Measurements from ENCODE around the gene PNMA8C.
A peak's percentile ranks its signal among the peaks of the same experiment; 100 is the strongest.

PNMA8C gene

DNA sequence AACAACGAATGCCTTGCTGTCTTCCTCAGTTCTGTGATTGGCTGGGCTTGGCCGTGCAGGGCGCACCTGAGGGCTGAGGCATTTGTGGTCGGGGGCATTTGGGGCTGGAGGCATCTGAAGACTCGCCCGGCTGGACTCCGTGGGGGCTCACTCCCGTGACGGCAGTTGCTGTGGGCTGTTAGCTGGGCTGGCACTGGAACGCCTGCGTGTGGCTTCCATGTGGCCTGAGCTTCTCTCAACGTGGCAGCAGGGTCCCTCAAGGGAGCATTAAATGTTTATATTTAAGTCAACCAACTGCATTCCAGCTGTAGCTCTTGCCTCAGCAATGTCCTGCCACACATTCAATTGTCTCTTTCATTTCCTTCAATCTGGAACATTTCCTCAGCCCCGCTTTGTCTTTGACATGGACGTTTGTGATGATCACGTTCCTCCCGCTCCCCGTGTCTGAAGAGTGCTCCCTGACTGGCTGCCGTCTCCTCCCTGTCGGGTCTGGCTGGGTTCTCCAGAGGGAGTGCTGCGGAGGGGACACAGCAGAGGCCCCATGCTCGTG is 36.4 kb downstream of the PNMA8C start:
- H3K36me3 Mint-ChIP-seq (ENCODE audit: low read depth): peaks cover 32% of the 10 kb centered on the region
- H3K4me3 Mint-ChIP-seq: no peak overlapping the region
- H3K9me3 Mint-ChIP-seq: peaks cover 6% of the 10 kb centered on the region
- peaks cover 6% of the 10 kb centered on the region for H3K4me1 Mint-ChIP-seq (ENCODE audit: low read depth)
- H3K27me3 Mint-ChIP-seq (ENCODE audit: low read depth): no peaks in the 10 kb centered on the region
- no peak overlapping the region for H3K27ac Mint-ChIP-seq

DNA sequence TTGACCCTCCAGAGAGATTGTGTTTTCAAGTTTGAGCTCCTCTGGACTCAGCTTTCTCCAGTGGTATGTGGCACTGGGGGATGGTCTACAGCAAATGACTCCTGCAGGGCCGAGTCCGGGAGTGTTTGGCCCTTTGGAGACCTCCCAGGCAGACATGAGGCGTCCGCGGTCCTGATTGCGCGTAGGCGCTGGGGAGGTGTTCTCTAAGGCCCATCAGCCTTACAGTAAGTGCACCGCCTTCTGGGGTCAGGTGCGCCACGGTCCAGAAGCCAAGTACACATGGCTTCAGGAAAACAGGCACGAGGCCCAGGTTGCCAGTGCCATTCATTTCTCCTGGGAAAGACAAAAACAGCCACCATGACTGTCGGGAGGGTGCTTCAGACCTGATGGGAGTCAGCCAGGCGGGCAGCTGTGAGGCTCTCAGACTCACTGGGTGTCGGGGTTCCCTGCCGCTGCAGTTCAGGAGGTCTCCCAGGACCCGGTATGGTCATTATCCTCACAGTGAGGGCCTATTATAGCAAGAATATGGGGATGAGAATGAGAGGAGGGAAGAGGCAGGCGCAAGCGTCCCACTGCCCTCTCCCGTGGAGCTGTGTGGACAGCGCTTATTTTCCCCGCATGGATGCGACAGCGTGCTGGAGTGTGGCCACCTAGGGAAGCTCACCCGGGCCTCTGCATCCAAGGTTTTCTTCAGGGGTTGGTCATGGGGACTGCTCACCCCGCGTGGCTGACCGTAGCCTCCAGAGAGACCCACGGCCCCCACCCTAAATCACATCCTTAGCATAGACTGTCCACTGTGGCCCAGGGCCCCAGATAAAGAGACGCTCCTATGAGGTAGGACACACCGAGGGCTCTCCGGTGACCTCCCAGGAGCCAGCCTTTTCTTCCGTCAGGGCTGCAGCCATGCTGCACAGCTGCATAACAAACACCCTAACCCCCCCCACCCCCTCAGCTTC is 37.2 kb downstream of the PNMA8C start:
- H3K27ac Mint-ChIP-seq: no peak overlapping the region
- H3K27me3 Mint-ChIP-seq (ENCODE audit: low read depth): no peaks in the 10 kb centered on the region
- H3K9me3 Mint-ChIP-seq: peaks cover 6% of the 10 kb centered on the region
- peaks cover 6% of the 10 kb centered on the region for H3K4me1 Mint-ChIP-seq (ENCODE audit: low read depth)
- H3K4me3 Mint-ChIP-seq: no peak overlapping the region
- peaks cover 38% of the 10 kb centered on the region for H3K36me3 Mint-ChIP-seq (ENCODE audit: low read depth)

GRCh38 chr19:46390866-46391265 is 37.9 kb downstream of the PNMA8C start:
- H3K27me3 Mint-ChIP-seq (ENCODE audit: low read depth): no peaks in the 10 kb centered on the region
- no peak overlapping the region for H3K27ac Mint-ChIP-seq
- no peak overlapping the region for H3K4me3 Mint-ChIP-seq
- H3K36me3 Mint-ChIP-seq (ENCODE audit: low read depth): peaks cover 41% of the 10 kb centered on the region
- H3K9me3 Mint-ChIP-seq: peaks cover 6% of the 10 kb centered on the region
- peaks cover 6% of the 10 kb centered on the region for H3K4me1 Mint-ChIP-seq (ENCODE audit: low read depth)

DNA sequence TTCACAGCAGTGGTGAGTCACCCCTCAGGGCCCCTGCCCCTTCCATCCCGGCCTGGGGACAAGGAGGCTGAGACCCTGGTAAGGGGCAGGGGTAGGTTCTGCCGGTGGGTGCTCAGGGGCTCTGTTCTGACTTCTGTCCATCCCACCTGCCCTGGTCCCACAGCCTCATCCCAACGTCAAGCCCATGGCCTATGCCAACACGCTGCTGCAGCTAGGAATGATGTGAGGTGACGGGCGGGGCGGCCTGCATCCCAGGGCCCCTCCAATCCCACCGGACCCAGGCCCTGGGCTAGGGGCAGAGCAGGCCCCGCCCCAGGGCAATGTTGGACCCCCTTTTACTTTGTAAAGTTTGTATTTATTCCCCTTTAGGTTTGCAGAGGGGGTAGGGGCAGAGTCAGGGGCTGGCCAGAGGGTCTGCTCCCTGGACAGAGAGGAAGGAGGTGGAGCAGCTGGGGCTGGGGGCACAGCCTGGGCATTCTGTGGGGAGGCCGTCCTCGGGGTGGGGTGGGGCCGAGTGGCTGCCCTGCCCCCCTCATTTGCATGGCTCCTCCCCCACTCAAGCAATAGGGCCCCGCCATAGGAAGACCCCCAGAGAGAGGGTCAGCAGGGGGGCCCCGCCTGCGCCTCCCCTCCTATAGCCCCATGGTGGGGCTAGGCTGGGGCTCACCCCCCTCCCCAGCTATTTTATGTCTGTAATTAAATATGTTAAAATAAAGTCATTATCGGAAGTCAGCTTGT is 38.4 kb downstream of the PNMA8C start:
- no peak overlapping the region for H3K27ac Mint-ChIP-seq
- no peak overlapping the region for H3K4me3 Mint-ChIP-seq
- H3K4me1 Mint-ChIP-seq (ENCODE audit: low read depth): peaks cover 3% of the 10 kb centered on the region
- peaks cover 42% of the 10 kb centered on the region for H3K36me3 Mint-ChIP-seq (ENCODE audit: low read depth)
- H3K9me3 Mint-ChIP-seq: peaks cover 6% of the 10 kb centered on the region
- H3K27me3 Mint-ChIP-seq (ENCODE audit: low read depth): no peaks in the 10 kb centered on the region

DNA sequence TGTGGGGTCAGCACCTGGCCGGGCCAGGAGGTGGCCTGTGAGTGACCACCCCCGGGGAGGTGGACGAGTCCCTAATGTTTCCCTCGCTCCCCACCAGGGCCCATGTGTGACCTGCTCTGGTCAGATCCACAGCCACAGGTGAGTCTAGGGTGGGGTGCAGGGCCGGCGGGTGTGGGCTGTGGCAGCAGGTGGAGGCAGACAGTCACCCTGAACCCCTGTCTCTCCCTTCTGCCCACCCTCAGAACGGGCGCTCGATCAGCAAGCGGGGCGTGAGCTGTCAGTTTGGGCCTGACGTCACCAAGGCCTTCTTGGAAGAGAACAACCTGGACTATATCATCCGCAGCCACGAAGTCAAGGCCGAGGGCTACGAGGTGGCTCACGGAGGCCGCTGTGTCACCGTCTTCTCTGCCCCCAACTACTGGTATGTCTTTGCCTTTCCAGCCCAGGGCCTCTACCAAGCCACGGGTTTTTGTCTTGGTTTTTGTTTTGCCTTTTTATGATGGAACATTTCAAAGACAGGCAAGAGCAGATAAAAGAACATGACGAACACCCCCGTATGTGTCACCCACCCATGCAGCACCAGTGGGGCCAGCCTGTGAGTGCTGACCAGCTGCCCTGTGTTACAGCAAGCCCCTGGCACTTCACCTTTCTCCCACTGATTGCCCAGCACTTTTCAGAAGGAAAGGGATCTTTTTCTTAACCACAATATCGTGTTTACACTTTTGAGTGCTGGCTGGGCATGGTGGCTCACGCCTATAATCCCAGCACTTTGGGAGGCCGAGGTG is 40.2 kb downstream of the PNMA8C start:
- Mint-ChIP-seq H3K4me1 (ENCODE audit: low read depth) (peaks cover 2% of the 10 kb centered on the region), H3K9me3 (peaks cover 6% of the 10 kb centered on the region), H3K36me3 (ENCODE audit: low read depth) (peaks cover 48% of the 10 kb centered on the region), H3K4me3 (no peak overlapping the region), H3K27ac (no peak overlapping the region), H3K27me3 (ENCODE audit: low read depth) (no peaks in the 10 kb centered on the region)

DNA sequence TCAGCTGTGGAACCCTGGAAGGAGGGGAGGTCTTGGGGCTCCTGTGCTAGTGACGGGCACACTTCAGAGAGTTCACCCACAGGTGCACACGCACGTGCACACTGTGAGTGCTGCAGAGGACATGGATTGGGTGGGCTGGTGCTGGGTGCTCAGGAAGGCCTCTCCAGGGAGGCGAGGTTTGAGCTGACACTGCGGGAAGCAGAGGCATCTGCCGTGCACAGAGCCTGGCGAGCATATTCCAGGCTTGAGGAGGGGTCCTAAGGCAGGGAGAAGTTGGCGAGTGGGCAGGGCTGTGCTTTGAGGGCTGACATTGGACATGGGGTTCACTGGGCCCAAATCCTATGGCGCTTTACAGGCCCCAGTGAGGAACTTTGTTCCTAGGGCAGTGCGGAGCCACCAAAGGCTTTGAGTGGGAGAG is 41.0 kb downstream of the PNMA8C start:
- Mint-ChIP-seq H3K36me3 (ENCODE audit: low read depth) (peaks cover 47% of the 10 kb centered on the region), H3K27me3 (ENCODE audit: low read depth) (no peaks in the 10 kb centered on the region), H3K4me1 (ENCODE audit: low read depth) (peaks cover 2% of the 10 kb centered on the region), H3K9me3 (peaks cover 6% of the 10 kb centered on the region), H3K4me3 (no peak overlapping the region), H3K27ac (no peak overlapping the region)

DNA sequence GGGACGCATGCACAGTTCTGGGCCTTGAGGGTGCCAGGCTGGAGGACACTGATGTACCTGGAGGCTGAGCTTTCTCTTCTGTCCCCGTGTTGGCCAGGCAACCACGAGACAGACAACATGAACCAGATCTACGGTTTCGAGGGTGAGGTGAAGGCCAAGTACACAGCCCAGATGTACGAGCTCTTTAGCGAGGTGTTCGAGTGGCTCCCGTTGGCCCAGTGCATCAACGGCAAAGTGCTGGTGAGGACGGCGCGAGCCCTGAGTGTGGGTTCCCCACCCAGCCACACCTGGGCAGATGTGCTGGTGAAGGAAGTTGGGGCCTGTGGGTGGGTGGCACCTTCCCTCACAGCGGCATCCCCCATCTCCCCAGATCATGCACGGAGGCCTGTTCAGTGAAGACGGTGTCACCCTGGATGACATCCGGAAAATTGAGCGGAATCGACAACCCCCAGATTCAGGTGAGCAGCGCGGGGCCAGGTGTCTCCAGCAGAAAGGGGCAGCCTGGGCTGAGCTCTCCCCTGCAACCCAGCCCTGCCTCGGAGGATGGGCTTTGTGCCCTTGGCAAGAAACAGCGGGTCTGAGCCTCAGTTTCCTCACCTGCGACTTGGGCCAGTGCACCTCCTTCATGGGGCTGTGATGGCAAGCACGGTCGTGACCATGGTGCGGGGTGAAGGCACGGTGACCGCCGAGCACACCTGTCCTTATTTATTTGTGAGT is 41.6 kb downstream of the PNMA8C start:
- peaks cover 49% of the 10 kb centered on the region for H3K36me3 Mint-ChIP-seq (ENCODE audit: low read depth)
- no peak overlapping the region for H3K4me3 Mint-ChIP-seq
- H3K27ac Mint-ChIP-seq: no peak overlapping the region
- H3K27me3 Mint-ChIP-seq (ENCODE audit: low read depth): no peaks in the 10 kb centered on the region
- no peaks in the 10 kb centered on the region for H3K4me1 Mint-ChIP-seq (ENCODE audit: low read depth)
- H3K9me3 Mint-ChIP-seq: peaks cover 6% of the 10 kb centered on the region

DNA sequence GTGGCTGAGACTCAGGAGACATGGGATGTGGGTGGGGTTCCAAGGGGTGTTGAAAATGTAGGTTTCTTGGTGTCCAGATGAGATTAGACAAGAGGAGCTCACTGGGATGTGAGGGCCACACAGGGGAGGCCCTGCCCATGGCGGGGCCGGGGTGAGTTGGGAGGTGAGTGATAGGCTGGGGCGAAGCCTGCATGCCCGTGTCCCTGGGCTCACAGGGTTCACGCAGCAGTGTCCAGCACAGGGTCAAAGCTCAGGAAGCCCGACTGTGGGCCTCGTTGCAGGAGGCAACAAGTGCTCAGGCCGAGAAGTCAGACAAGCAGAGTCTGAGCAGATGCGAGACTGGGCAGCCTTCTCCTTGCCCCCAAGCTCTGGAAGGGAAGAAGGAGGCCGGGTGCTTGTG is 42.6 kb downstream of the PNMA8C start:
- Mint-ChIP-seq H3K9me3 (peaks cover 6% of the 10 kb centered on the region), H3K27me3 (ENCODE audit: low read depth) (no peaks in the 10 kb centered on the region), H3K4me1 (ENCODE audit: low read depth) (no peaks in the 10 kb centered on the region), H3K36me3 (ENCODE audit: low read depth) (peaks cover 50% of the 10 kb centered on the region), H3K27ac (no peak overlapping the region), H3K4me3 (no peak overlapping the region)

GRCh38 chr19:46385636-46386035 is 43.1 kb downstream of the PNMA8C start:
- no peaks in the 10 kb centered on the region for H3K4me1 Mint-ChIP-seq (ENCODE audit: low read depth)
- peaks cover 55% of the 10 kb centered on the region for H3K36me3 Mint-ChIP-seq (ENCODE audit: low read depth)
- peaks cover 6% of the 10 kb centered on the region for H3K9me3 Mint-ChIP-seq
- no peak overlapping the region for H3K27ac Mint-ChIP-seq
- H3K27me3 Mint-ChIP-seq (ENCODE audit: low read depth): no peaks in the 10 kb centered on the region
- no peak overlapping the region for H3K4me3 Mint-ChIP-seq

GRCh38 chr19:46384396-46384795 is 44.3 kb downstream of the PNMA8C start:
- H3K4me1 Mint-ChIP-seq (ENCODE audit: low read depth): no peaks in the 10 kb centered on the region
- no peak overlapping the region for H3K27ac Mint-ChIP-seq
- H3K9me3 Mint-ChIP-seq: peaks cover 2% of the 10 kb centered on the region
- no peak overlapping the region for H3K4me3 Mint-ChIP-seq
- H3K27me3 Mint-ChIP-seq (ENCODE audit: low read depth): no peaks in the 10 kb centered on the region
- H3K36me3 Mint-ChIP-seq (ENCODE audit: low read depth): peaks cover 56% of the 10 kb centered on the region

GRCh38 chr19:46383846-46384245 is 44.9 kb downstream of the PNMA8C start:
- Mint-ChIP-seq H3K4me3 (no peak overlapping the region), H3K9me3 (no peaks in the 10 kb centered on the region), H3K4me1 (ENCODE audit: low read depth) (no peaks in the 10 kb centered on the region), H3K27me3 (ENCODE audit: low read depth) (no peaks in the 10 kb centered on the region), H3K27ac (peak overlapping the region; percentile 49), H3K36me3 (ENCODE audit: low read depth) (peaks cover 51% of the 10 kb centered on the region)

DNA sequence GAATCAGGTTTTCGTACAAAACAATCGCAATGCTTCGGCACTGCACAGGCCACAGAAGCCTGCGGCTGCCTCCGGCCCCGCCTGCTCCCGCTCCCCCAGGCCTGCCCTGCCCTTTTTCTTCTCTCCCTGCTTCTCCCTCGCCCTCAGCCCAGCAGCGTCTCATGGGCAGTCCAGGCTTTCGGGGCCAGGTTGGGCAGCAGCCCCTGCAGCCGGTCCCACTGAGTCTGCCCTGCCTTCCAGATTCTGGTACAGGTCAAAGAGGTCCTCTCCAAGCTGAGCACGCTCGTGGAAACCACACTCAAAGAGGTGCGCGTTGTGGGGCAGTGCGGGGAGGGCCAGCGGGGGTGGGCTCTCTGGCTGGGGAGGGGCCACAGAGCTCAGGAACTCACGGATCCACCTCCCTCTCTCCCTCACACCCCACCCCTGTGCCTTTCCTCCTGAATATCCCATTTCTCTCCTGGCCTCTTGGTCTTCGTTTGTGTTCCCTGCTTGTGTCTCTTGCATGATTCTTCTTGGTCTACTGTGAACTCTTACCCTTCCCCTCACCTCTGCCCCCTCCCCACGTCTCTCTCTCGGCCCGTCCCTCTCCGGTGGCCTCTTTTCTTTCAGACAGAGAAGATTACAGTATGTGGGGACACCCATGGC is 45.4 kb downstream of the PNMA8C start:
- Mint-ChIP-seq H3K27me3 (ENCODE audit: low read depth) (no peaks in the 10 kb centered on the region), H3K9me3 (no peaks in the 10 kb centered on the region), H3K4me3 (no peak overlapping the region), H3K36me3 (ENCODE audit: low read depth) (peaks cover 46% of the 10 kb centered on the region), H3K27ac (no peak overlapping the region), H3K4me1 (ENCODE audit: low read depth) (no peaks in the 10 kb centered on the region)

GRCh38 chr19:46381756-46382345 is 46.9 kb downstream of the PNMA8C start:
- no peaks in the 10 kb centered on the region for H3K27me3 Mint-ChIP-seq (ENCODE audit: low read depth)
- no peak overlapping the region for H3K4me3 Mint-ChIP-seq
- no peak overlapping the region for H3K27ac Mint-ChIP-seq
- H3K9me3 Mint-ChIP-seq: no peaks in the 10 kb centered on the region
- peaks cover 47% of the 10 kb centered on the region for H3K36me3 Mint-ChIP-seq (ENCODE audit: low read depth)
- H3K4me1 Mint-ChIP-seq (ENCODE audit: low read depth): no peaks in the 10 kb centered on the region
